HepG2 (cell line): ENCODE results near the gene PRR5L.

Source experiments
- CBX5 ChIP-seq: sonication (generic); formaldehyde crosslinking; IDR thresholded peaks from 2 replicates; pipeline ENCODE4 v1.4.0; 2020; ENCODE audit warnings: missing genetic modification reagents, borderline replicate concordance
- CTCF ChIP-seq: sonication (generic); formaldehyde crosslinking; IDR thresholded peaks from 2 replicates; pipeline ENCODE4 v1.5.0; 2020; ENCODE audit warnings: mild to moderate bottlenecking, missing genetic modification reagents, moderate library complexity
- HDAC1 ChIP-seq: sonication (generic); formaldehyde crosslinking; IDR thresholded peaks from 2 replicates; pipeline ENCODE4 v1.5.1; 2020; ENCODE audit warnings: mild to moderate bottlenecking, missing genetic modification reagents
- KDM5B ChIP-seq: sonication (generic); formaldehyde crosslinking; IDR thresholded peaks from 2 replicates; pipeline ENCODE4 v1.4.0; 2020; ENCODE audit warnings: missing genetic modification reagents, mild to moderate bottlenecking, borderline replicate concordance
- POLR2A ChIP-seq, 2 experiments: IDR thresholded peaks; 2 replicates each; pipeline ENCODE4 v1.6.1; 2011; ENCODE audit warnings: low read depth in 2 of 2, low read length in 2 of 2, mild to moderate bottlenecking in 1 of 2, moderate library complexity in 1 of 2; ENCODE audit not compliant: insufficient read depth in 1 of 2
- RAD21 ChIP-seq: fragments of 450-650 bp; formaldehyde crosslinking; IDR thresholded peaks from 2 replicates; pipeline ENCODE4 v1.5.0; 2020; ENCODE audit warnings: mild to moderate bottlenecking

- TF ChIP-seq KDM5B (CRISPR knock-in tag) (no peak), HDAC1 (no peak), CTCF (CRISPR knock-in tag) (no peak), RAD21 (CRISPR knock-in tag) (no peak), POLR2A (IDR thresholded peaks at IDR 0.05; ENCODE audit: insufficient read depth in 1 of 2, low read depth in 2 of 2, low read length in 2 of 2) (no peak), CBX5 (CRISPR knock-in tag) (no peak)
Observed at GRCh38 chr11:36399745-36400144, 103.7 kb downstream of the PRR5L start.
